Measurements from ENCODE around the gene KLK10. TPM values are rescaled to one million over a fixed set of nuclear protein-coding genes. Genes with fewer than 3 reads are reported as not detected.

Gene KLK10, protein sequence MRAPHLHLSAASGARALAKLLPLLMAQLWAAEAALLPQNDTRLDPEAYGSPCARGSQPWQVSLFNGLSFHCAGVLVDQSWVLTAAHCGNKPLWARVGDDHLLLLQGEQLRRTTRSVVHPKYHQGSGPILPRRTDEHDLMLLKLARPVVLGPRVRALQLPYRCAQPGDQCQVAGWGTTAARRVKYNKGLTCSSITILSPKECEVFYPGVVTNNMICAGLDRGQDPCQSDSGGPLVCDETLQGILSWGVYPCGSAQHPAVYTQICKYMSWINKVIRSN
- 1.8 TPM in 1 of 2 replicates, not detected in the other for total RNA-seq

DNA sequence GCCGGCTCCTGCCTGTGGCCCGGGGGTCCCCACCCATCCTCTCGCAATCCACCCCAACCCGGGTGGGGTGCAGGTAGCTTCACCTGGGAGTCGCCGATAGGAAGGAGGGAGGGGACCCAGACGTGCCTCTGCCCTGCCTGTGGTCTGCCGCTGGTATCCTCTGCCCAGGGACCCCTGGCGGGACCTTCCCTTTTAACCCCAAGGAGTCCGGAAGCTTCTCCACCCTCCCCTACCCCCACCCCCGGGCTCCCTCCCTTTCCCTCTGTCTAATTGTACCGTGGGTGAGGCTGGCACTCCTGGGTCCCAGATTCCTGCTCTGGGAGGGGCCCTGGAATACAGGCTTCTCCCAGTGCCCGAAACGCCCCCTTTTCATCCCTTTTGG is at the start of gene KLK10:
TSS of gene KLK10 (minus strand) at position 166 of the 382 bp plus-strand sequence. CDS start 579 bp downstream, outside the sequence.

GRCh38 chr19:51064534-51065220 is 45.2 kb upstream of the KLK10 start, which contains the start of gene KLK13:
KLK13 (minus strand) TSS chr19:51065092; CDS start chr19:51065067, 25 bp downstream.

GRCh38 chr19:51034704-51035103 is 15.2 kb upstream of the KLK10 start, which contains the start of gene KLK12:
KLK12 (minus strand) TSS chr19:51035002; CDS start chr19:51034621, 381 bp downstream.

DNA sequence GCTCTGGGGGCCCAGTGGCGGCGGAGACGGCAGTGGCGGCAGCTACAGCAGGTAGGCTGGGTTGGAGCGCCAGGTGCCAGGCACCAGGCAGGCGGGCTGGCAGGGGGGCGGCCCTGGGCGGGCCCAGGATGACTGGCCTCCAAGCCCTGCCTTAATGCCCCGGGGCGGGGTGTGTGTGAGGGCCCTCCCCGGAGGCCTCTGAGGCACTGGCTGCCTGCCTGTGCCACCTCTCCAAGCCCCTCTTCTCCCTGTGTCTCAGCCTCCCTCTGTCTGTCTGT is 7.0 kb upstream of the KLK10 start, which contains the start of gene KLK11:
TSS of gene KLK11 (minus strand) at position 63 of the 278 bp plus-strand sequence. CDS start 985 bp downstream, outside the sequence.

GRCh38 chr19:51001515-51001914 is 18.0 kb downstream of the KLK10 start, which contains the start of gene KLK8:
KLK8 (minus strand) TSS chr19:51001604; CDS start chr19:51001167, 437 bp downstream.

DNA sequence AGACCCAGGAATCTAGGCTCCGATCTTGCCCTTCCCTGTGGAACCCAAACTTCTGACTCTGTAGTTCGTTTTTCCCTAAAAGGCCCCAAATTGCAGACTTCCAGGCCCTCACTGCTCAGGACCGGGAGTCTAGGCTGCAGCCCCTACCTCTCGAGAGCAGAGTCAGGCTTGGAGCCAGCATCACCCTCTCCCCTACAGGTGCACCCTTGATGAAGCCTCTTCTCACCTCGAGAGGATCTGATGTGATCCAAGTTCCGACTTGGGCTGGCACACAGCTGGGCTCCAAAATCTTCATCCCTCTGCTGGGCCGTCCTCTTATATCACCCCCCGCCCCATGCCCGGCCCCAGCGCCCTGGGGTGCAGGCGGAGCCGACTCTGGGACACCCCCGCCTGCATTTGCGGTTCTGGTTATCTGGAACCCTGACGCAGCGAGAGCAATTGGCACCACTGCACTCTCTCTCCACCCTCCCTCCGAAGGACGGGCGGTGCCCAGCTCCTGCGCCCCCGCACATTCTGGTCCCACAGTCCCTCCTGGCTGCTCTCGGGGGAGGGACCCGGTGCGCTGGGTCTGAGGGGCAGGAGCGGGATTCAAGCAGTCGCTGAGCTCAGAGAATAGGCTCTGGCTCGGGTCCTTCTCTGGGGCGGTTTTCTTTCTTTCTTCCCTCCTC is 35.8 kb downstream of the KLK10 start, which contains the start of gene KLK7:
TSS of gene KLK7 (minus strand) at position 293 of the 668 bp plus-strand sequence. CDS start 1,518 bp downstream, outside the sequence.

GRCh38 chr19:50969413-50969760 is 50.1 kb downstream of the KLK10 start, which contains the start of gene KLK6:
KLK6 (minus strand) TSS chr19:50969591; CDS start chr19:50968104, 1,487 bp downstream.

Other genes starting within 250 kb of the KLK10 start
- not detected in 2 replicates for gene GPR32, start 249.2 kb downstream of the KLK10 start, total RNA-seq
- not detected in 2 replicates for gene ACP4, start 229.3 kb downstream of the KLK10 start, total RNA-seq
- not detected in 2 replicates for gene KLK1, start 195.9 kb downstream of the KLK10 start, total RNA-seq
- not detected in 2 replicates for gene KLK15, start 186.1 kb downstream of the KLK10 start, total RNA-seq
- not detected in 2 replicates for gene KLK3, start 164.8 kb downstream of the KLK10 start, total RNA-seq
- gene KLK2, start 146.3 kb downstream of the KLK10 start, total RNA-seq: not detected in 2 replicates
- gene KLK4, start 108.3 kb downstream of the KLK10 start, total RNA-seq: not detected in 2 replicates
- gene KLK5, start 66.7 kb downstream of the KLK10 start, total RNA-seq: not detected in 2 replicates
- not detected in 2 replicates for gene KLK6, start 50.1 kb downstream of the KLK10 start, total RNA-seq
- not detected in 2 replicates for gene KLK7, start 35.8 kb downstream of the KLK10 start, total RNA-seq
- gene KLK8, start 18.1 kb downstream of the KLK10 start, total RNA-seq: not detected in 2 replicates
- gene KLK11, start 6.9 kb upstream of the KLK10 start, total RNA-seq: not detected in 2 replicates
- not detected in 2 replicates for gene KLK12, start 15.3 kb upstream of the KLK10 start, total RNA-seq
- 0.19 TPM in 1 of 2 replicates, not detected in the other for gene KLK13, start 45.4 kb upstream of the KLK10 start, total RNA-seq
- not detected in 2 replicates for gene KLK14, start 63.2 kb upstream of the KLK10 start, total RNA-seq
- gene CTU1, start 88.7 kb upstream of the KLK10 start, total RNA-seq: 14.0 and 18.0 TPM in 2 replicates
- not detected in 2 replicates for gene SIGLEC9, start 105.2 kb upstream of the KLK10 start, total RNA-seq
- gene SIGLEC7, start 122.6 kb upstream of the KLK10 start, total RNA-seq: not detected in 2 replicates
- not detected in 2 replicates for gene CD33, start 205.4 kb upstream of the KLK10 start, total RNA-seq
- gene SIGLECL1, start 231.4 kb upstream of the KLK10 start, total RNA-seq: not detected in 2 replicates